WERI-Rb-1 (cell line): ENCODE results near the gene CCDC201.
A peak's percentile ranks its signal among the peaks of the same experiment; 100 is the strongest.

Experiments used
- DNase-seq: peaks from one replicate; pipeline ENCODE4 v3.0.0-alpha.2; 2020
- H3K27ac ChIP-seq: fragments of 250-450 bp; sonication (Bioruptor Pico); 2 replicates; pipeline ENCODE4 v1.5.1; 2020; ENCODE audit warnings: mild to moderate bottlenecking, moderate library complexity
- H3K27me3 ChIP-seq: fragments of 250-450 bp; sonication (Bioruptor Pico); 2 replicates; pipeline ENCODE4 v1.5.1; 2021; ENCODE audit warnings: mild to moderate bottlenecking, low read depth, moderate library complexity; ENCODE audit not compliant: insufficient read depth, severe bottlenecking
- H3K36me3 ChIP-seq: fragments of 250-450 bp; sonication (Bioruptor Pico); 2 replicates; pipeline ENCODE4 v1.5.1; 2020; ENCODE audit warnings: mild to moderate bottlenecking, moderate library complexity
- H3K4me3 ChIP-seq: 2 replicates; pipeline ENCODE4 v1.5.1; 2011; ENCODE audit warnings: low read depth, mild to moderate bottlenecking, control low read depth, low read length
- H3K9me3 ChIP-seq: fragments of 250-450 bp; sonication (Bioruptor Pico); 2 replicates; pipeline ENCODE4 v1.5.1; 2021; ENCODE audit warnings: mild to moderate bottlenecking, moderate library complexity; ENCODE audit not compliant: severe bottlenecking
- TF ChIP-seq, protein P1 (sequence below): IDR thresholded peaks from 2 replicates; pipeline ENCODE4 v1.5.1; 2011; ENCODE audit warnings: low read depth, mild to moderate bottlenecking, control low read depth, inconsistent platforms, low read length

The CCDC201 gene

DNA sequence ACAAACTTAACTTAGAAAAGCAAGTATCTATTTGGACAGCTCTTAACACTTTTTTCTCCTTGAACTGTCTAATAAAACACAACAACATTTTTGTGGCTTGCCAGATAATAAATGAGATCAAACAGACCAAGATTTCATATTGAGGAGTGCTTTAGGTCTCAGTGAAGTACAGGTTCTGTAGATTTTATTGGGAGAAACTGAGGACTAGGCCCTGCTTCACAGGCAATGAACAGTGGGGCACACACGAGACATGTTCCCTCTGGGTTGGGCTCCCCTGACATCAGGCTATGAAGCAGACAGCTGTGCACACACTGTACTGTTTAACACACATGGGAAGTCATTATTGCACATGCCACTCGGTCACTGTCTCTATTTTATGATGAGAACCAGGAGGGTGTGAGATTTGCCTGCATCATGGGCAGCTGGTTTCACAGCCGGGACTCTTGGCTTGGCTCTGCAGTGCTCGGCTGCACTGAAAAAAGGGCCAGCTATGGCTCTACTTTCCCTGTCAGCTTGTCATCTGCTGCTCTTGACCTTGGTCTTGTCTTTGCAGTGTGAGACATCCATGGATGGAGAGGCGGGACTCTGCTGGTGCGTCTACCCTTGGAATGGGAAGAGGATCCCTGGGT, 19.6 kb upstream of the CCDC201 start:
- H3K27ac ChIP-seq: no peak overlapping the region
- TF ChIP-seq, protein P1, sequence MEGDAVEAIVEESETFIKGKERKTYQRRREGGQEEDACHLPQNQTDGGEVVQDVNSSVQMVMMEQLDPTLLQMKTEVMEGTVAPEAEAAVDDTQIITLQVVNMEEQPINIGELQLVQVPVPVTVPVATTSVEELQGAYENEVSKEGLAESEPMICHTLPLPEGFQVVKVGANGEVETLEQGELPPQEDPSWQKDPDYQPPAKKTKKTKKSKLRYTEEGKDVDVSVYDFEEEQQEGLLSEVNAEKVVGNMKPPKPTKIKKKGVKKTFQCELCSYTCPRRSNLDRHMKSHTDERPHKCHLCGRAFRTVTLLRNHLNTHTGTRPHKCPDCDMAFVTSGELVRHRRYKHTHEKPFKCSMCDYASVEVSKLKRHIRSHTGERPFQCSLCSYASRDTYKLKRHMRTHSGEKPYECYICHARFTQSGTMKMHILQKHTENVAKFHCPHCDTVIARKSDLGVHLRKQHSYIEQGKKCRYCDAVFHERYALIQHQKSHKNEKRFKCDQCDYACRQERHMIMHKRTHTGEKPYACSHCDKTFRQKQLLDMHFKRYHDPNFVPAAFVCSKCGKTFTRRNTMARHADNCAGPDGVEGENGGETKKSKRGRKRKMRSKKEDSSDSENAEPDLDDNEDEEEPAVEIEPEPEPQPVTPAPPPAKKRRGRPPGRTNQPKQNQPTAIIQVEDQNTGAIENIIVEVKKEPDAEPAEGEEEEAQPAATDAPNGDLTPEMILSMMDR: no peak
- no peak overlapping the region for H3K4me3 ChIP-seq
- H3K27me3 ChIP-seq: peaks cover 37% of the 10 kb centered on the region
- H3K9me3 ChIP-seq: no peaks in the 10 kb centered on the region
- no peak for DNase-seq
- no peaks in the 10 kb centered on the region for H3K36me3 ChIP-seq

DNA sequence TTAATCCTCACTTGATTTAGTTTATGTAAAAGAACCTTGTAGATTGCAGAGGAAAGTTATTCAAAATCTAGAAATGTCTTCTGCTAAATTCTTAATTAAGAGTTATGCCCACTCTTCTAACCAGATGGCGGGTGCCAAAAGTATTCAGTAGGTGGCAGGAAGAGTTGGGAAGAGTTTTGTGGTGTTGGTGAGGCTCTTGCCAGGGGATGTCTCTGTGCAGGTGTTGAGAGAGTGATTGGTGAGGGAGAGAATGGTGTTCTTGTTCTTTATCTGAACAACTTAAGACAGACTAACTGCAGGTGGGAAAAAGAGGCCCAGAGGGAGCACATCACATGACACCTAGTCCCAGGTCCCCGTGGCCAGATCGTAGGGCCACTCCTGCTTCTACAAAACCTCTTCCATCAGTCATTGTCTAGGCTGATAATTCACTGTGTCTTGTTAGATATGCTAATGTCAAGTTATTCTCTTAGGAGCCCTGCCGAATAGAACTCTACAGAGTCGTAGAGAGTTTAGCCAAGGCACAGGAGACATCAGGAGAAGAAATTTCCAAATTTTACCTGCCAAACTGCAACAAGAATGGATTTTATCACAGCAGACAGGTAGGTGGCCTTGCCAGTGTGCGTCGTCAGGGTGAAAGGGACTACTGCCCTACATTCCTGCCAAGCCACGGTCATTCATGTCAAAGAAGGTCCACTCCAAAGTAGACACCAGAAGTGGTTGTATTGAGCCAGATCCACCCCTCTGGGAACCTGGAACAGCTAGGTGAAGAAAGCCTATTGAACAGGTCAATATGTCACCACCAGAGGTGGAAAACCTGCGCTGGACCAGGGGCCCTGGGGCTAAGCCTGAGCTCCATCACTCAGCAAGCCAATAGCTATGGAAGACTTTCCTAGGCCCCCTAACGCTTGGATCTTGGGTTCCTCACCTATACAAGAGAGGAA, 18.9 kb upstream of the CCDC201 start:
- Histone ChIP-seq H3K9me3 (no peaks in the 10 kb centered on the region), H3K27ac (no peak overlapping the region), H3K27me3 (peaks cover 43% of the 10 kb centered on the region), H3K4me3 (no peak overlapping the region), H3K36me3 (no peaks in the 10 kb centered on the region)
- DNase-seq: no peak
- TF ChIP-seq, protein P1: no peak

DNA sequence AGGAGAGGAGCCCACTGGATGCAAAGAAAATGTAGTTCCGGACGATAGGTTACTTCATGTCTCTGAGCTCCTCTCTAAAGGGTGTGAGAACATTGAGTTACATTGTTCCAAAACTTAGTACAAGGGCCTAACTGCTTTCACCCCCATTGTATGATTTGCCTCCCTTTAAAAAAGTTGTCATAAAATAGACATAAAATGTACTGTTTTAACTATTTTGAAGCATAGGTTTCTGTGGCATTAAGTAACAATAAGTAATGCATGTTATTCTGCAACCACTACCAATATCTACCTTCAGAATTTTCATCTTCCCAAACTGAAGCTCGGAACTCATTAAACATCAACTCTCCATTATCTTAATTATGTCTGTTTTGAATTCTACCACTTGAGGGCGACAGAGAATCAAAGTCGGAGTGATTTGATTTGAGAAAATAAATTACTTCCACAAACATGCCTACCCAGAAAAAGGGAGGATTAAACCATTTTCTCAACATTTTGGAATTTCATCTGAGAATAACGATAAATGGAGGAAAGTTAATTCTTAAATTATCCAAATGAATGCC, 18.1 kb upstream of the CCDC201 start:
- Histone ChIP-seq H3K9me3 (no peaks in the 10 kb centered on the region), H3K27ac (no peak overlapping the region), H3K27me3 (peaks cover 46% of the 10 kb centered on the region), H3K4me3 (no peak overlapping the region), H3K36me3 (no peaks in the 10 kb centered on the region)
- DNase-seq: no peak
- TF ChIP-seq, protein P1: peak; percentile 25; the same call in 1 of the 2 replicates

DNA sequence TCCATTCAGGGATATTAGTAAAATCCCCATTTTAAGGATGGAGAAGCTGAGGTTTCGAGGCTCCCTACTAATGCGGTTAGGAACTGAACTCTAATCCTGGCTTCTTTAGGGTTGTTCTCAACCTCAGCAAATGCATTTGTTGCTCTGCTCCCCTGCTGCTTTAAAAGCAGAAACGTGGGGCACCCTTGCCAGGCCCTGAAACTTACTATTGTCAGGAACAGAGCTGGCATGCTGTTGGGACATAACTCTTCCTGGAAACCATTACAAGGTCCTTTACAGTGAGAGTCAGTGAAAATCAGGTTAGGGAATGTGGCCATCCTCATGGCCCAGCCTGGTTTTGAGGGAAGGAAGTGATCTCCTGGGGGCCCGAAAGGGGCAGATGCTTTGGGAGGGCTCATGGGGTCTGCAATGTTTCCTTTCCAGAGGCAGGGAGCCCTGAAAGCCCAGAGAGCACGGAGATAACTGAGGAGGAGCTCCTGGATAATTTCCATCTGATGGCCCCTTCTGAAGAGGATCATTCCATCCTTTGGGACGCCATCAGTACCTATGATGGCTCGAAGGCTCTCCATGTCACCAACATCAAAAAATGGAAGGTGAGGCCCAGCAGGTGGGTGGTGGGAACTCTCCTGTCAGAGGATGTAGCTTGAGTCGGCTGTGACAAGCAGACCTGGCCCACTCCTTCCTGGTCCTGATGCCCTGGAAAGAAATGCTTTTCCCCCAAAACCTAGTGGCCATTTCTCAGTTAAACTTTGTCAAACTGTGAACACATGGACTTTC, 17.4 kb upstream of the CCDC201 start:
- Histone ChIP-seq H3K27ac (no peak overlapping the region), H3K27me3 (peaks cover 46% of the 10 kb centered on the region), H3K36me3 (no peaks in the 10 kb centered on the region), H3K9me3 (no peaks in the 10 kb centered on the region), H3K4me3 (no peak overlapping the region)
- TF ChIP-seq, protein P1: no peak
- no peak for DNase-seq

DNA sequence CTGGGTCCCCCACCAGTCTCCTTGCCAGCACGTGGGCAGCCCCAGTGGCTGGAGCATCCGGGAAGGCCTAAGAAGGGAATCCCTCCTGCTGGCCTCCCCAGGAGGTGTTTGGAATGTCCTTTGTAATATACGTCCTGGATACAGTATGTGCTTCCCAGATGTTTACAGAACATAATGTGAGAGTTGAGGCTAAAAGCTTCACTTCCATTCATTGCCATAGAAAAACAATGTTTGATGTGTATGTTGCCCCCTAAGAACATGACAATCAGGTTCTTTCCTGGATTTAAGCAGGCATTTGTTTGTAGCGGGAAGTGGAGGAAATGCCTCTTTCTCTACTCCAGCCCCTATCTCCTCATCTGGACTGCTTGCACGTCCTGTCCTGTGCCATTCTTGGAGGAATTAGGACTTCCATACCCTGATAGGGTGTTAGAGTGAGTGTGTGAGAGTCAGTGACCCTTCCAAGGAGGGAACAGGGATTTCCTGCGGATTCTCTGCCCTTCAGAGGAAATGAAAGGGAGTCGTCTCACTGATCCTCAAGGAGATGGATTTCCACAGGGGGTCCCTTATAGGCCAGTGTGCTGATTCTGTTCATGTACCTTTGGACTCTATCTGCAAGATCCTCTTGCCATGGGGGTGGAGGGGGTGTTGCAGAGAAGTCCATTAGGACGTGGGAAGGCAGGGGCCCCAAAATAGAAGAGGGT, 16.6 kb upstream of the CCDC201 start:
- Histone ChIP-seq H3K9me3 (no peaks in the 10 kb centered on the region), H3K36me3 (no peaks in the 10 kb centered on the region), H3K27me3 (peaks cover 46% of the 10 kb centered on the region), H3K27ac (no peak overlapping the region), H3K4me3 (no peak overlapping the region)
- TF ChIP-seq, protein P1: no peak
- no peak for DNase-seq
